Hematopoietic multipotent progenitor cell treated with erythropoietin and hydrocortisone succinate and interleukin-3 and kit ligand, for 15 days (in vitro differentiated cells): ENCODE results near the gene TRIP12.
A peak's percentile ranks its signal among the peaks of the same experiment; 100 is the strongest.
"Not testable (repeated sequence)": the region's sequence is repeated elsewhere in the genome, so short reads cannot be mapped to it uniquely, and the experiment has no call there.

Source experiments
- DNase-seq: peaks from one replicate; pipeline ENCODE4 v3.0.0-alpha.2; 2015; ENCODE audit warnings: low spot score

Gene TRIP12

DNA sequence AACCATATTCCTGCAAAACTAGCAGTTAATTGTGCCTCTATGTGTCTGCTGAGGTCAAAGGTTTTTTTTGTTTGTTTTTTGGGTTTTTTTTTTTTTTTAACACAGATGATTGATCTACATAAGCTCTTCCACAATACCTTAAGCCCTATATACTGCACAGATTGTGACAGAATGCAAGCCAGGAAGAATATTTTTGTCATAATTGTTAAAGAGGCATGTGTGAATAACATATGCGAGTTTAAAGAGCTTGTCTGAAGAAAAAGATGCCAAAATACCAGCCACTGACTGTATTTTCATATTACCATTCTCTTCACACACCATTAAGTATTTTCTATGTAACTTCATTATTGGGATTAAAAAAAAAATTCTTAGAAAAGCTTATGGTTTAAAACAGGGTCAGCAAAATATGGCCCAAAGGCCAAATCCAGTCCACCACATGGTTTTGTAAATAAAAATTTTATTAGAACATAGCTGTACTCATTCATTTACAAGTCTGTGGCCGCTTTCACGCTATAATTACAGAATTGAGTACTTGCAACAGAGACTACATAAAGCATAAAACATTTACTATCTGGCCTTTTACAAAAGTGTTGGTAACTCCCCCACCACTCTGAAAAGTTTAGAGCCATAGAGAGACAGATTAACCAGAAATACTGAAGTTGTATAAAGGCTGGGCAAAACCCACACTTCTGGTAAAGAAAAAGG is 89.9 kb downstream of the TRIP12 start:
- DNase-seq: no peak

DNA sequence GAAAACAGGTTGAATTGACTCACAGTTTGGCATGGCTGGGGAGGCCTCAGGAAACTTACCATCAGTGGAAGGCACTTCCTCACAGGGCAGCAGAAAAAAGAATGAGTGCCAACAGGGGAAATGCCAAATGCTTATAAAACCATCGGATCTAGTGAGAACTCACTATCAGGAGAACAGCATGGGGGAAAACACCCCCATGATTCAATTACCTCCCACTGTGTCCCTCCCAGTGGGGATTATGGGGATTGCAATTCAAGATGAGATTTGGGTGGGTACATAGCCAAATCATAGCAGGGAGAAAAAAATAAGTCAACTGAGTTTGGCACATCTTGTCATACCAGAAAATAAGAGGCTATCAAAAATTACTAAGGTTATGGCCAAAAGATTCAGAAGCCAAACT is 96.3 kb downstream of the TRIP12 start:
- no peak for DNase-seq

GRCh38 chr2:229821316-229821715 is 100.5 kb downstream of the TRIP12 start:
- DNase-seq: no peak

DNA sequence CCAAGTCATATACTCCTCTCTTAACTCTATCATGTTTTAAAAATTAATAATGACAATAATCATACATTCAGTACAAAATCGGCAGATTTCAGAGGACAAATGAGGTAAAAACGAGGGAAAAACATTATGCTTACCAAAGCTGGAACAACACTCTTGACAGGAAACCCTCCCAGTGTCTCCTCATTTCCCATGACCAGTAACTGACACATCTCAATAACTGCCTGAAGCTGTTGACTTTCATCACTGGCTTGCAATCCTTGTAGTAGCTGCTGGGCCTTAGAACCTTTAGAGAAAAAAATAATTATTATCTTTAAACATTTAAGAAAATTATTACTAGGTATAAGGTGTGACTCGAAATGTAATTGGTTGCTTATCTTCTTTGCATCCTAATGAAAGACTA is 103.6 kb downstream of the TRIP12 start:
- DNase-seq: no peak

GRCh38 chr2:229815858-229816257 is 106.0 kb downstream of the TRIP12 start:
- no peak for DNase-seq

- no peak for DNase-seq
These were observed 106.5 kb downstream of the TRIP12 start for GRCh38 chr2:229815342-229815741.

DNA sequence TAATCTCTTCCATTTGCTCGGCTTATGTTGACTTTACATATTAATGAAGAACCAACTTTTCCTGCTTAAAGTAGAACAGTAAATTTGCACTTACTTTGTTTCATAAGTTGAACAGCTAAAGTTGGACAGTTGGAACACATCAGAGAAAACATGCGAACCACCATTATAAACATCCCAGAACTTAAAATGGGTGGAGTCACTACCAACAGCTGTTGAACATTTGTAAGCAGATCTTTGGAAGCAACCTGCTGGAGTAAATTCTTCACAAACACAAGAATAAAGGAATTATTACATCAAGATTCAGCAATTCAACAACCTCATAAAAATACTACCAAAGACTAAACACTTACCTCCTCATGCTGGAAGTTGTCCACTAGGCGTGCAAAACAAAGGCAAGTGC is 111.0 kb downstream of the TRIP12 start:
- DNase-seq: no peak

- DNase-seq: no peak
These were observed 116.2 kb downstream of the TRIP12 start for GRCh38 chr2:229805559-229805958.

DNA sequence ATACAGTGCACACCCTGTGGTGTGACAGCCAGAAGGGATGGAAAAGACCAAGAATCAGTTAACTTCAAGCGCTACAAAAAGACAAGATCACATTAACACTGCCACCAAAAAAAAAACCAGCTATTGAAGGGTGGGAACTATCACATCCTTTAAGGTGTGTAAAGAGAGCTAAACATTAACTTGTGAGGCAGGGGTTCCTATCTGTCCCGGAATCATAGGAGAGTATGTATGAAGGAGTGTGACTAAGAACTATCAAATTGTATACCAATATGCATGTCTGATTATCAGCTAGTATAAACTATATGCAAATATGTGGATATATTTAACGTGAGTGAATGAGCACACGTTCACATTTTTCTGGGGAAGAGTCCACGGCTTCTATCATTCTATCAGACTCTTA is 119.0 kb downstream of the TRIP12 start:
- DNase-seq: no peak

GRCh38 chr2:229800997-229801754 is 120.6 kb downstream of the TRIP12 start:
- DNase-seq: peak; percentile 67

GRCh38 chr2:229798446-229799155 is 123.2 kb downstream of the TRIP12 start:
- DNase-seq: no peak

DNA sequence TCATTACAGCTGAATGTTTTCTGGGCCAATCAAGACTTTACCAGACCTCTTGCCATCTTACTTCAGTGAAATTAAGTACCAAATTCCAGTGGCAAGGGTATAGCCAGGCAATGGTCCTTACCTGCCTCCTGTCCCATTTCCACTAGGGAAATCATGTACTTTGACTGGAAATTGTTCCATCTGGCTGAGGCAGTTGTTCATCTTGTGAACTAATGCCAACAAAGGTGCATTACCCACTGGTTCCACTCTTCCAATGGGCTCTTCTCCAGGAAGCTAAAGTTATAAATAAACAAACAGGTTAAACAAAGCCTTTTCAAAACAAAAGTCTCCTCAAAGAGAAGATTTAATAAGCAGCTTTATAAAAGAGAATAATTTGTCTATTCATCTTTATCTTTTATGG is 126.8 kb downstream of the TRIP12 start:
- no peak for DNase-seq

DNA sequence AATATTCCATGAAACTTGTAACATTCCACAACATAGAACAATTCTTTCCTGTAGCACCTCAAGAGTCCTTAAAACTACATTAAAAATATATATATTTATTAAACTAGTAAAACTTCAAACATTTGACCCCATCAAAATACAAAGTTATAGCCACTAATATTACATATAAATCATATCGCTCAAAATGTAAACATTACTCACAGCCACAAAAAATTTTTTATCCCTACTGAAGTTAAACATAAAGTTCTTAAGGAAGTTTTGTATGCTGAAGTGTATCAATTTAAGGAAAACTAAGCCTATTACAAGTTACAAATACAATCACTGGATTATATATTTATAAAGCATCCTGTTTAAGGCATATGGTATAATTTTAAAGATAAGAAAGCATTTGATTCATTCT is 127.2 kb downstream of the TRIP12 start:
- DNase-seq: no peak

DNA sequence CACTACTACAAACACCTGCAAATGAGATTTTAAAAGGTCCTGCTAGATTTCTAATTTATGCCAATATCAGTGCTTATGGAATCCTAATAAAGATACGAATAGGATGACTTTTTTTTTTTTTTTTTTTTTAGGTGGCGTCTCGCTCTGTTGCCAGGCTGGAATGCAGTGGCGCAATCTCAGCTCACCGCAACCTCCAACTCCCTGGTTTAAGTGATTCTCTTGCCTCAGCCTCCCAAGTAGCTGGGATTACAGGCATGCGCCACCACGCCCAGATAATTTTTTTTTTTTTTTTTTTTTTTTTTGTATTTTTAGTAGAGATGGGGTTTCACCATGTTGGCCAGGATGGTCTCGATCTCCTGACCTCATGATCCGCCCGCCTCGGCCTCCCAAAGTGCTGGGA is 135.5 kb downstream of the TRIP12 start:
- DNase-seq: not testable (repeated sequence)

GRCh38 chr2:229784791-229785190 is 137.0 kb downstream of the TRIP12 start:
- DNase-seq: no peak

- no peak for DNase-seq
These were observed 138.6 kb downstream of the TRIP12 start for GRCh38 chr2:229783108-229783721.

DNA sequence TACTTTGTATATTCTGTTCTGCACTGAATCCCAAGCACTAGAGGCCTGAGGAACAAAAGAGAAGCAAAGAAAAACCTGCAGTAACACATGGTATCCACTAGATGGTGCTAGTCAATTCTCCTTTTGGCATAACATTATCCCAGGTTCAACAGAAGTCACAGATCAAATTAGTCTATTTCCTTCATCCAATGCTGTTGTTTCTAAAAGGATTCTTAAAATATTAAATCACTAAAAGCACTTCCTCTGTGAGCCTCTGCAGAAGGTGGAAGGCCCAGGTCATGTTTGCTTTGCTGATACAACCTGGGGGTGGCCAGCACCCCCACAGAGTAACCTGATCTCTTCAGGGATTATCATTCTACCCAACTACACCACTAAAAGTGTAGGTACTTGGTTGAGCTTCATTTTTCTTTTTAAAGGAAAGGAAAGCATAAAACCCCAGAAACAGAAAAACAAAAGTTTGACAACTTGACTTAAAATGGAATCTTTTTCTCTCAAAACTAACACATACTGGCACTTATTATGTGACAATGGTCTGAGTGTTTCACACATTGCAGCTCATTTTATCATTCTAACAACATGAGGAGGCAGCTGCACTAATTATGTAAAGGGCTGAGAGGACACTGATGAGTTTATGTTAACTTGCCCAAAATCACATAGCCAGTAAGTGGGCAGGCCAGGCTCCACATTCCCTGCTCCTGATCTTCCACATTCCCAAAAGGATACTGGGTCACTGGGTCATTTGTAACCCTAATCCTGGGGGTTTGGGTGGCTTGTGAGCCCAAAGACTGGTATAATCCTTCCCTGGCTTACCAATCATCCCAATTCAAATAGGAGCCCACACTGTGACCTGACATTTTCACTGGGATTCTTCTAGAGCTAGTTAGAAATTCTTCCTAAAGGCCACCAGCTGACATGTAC is 140.7 kb downstream of the TRIP12 start:
- peak; percentile 67 for DNase-seq

GRCh38 chr2:229779650-229780049 is 142.2 kb downstream of the TRIP12 start:
- DNase-seq: no peak

- no peak for DNase-seq
These were observed 144.1 kb downstream of the TRIP12 start for GRCh38 chr2:229777716-229778115.

DNA sequence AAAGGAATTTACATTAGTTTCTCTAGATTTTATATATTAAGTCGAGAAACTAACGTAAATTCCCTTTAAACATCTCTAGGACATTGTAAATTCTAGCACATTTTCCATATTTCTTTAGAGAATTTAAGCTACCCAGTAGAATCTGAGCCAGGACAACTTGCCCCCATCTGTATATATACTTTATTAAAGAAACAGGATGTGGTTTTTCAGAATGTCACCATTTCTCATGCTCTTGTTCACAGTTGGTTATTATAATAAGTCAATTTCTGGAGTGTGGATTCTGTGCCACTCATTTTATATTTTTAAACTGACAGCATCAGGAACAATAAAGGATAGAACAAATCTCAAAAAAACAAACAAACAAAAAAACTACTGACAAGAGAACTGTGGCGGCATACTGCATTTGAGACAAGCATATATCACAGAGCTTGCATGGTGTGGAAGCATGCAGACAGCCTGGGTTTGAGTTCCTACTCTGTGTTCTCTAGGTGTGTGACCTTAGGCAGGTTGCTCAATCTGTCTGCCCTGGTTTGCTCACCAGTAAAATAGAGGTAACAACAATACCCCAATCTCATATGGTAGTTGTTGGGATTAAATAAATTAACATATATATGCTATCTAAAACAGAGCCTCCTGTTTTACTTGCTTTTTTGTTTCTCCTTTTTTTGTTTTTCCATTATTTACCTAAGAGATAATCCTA is 146.0 kb downstream of the TRIP12 start:
- no peak for DNase-seq

DNA sequence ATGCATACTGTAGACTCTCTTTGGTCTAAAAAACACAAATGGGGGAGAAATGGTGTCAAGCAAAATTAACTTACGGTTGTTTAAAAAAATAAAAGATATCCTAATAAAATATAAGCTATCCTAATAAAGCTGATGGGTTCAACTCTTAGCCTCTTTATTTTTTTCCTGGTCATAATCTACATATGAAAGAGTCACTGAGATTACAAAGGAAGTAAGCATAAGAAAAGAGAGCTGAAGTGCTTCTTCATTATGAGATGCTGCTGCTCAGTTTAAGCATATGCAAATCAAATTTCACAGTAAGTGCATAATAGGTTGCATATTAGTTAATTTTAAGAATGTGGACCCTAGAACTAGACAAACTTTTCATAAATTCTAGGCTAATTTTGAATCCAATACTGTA is 147.6 kb downstream of the TRIP12 start:
- DNase-seq: no peak
